ENCODE data around the gene DNAH2.

DNA sequence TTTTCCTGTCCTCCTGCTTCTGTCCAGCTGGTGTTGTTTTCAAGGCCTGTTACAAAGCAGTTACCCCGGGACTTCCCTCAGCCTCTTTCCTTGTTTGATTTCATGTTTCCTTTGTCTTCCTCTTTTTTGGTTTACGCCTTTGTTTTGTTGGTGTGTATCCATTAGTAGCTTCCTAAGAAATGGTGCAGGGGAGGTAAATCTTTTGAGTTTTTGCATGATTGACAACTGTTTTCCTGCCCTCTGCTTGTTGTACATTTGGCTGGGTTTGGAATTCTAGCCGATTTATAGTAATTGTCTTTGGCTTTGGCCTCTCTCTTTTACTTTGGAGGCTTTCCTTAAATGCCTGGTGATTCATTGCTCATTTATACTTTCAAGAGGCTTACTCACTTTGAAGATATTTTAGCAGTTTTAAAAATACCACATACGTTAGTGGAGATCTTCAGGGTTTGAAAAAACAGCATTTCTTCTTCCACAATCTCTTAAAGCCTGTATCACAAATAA is 32.8 kb downstream of the DNAH2 start:
- TF ChIP-seq, protein P1, sequence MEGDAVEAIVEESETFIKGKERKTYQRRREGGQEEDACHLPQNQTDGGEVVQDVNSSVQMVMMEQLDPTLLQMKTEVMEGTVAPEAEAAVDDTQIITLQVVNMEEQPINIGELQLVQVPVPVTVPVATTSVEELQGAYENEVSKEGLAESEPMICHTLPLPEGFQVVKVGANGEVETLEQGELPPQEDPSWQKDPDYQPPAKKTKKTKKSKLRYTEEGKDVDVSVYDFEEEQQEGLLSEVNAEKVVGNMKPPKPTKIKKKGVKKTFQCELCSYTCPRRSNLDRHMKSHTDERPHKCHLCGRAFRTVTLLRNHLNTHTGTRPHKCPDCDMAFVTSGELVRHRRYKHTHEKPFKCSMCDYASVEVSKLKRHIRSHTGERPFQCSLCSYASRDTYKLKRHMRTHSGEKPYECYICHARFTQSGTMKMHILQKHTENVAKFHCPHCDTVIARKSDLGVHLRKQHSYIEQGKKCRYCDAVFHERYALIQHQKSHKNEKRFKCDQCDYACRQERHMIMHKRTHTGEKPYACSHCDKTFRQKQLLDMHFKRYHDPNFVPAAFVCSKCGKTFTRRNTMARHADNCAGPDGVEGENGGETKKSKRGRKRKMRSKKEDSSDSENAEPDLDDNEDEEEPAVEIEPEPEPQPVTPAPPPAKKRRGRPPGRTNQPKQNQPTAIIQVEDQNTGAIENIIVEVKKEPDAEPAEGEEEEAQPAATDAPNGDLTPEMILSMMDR (IDR thresholded peaks at IDR 0.05; ENCODE audit: low read depth, low read length): no peak
- no peak for TF ChIP-seq EZH2phosphoT487 (IDR thresholded peaks at IDR 0.05; ENCODE audit: low read depth)

Data from OCI-LY3 (cell line).